K562 (cell line): ENCODE results near the gene C16orf92. TPM values are rescaled to one million over a fixed set of nuclear protein-coding genes. Genes with fewer than 3 reads are reported as not detected.

Experiments
- ARID2 ChIP-seq: fragments of 450-650 bp; IDR thresholded peaks from 2 replicates; pipeline ENCODE4 v1.6.1; 2017; ENCODE audit warnings: antibody characterized with exemption, mild to moderate bottlenecking
- BRF2 ChIP-seq: IDR thresholded peaks from 3 replicates; pipeline ENCODE4 v1.6.1; 2011; ENCODE audit warnings: borderline replicate concordance, mild to moderate bottlenecking; ENCODE audit not compliant: insufficient read length, insufficient read depth
- CBFB ChIP-seq: sonication (generic); formaldehyde crosslinking; IDR thresholded peaks from 2 replicates; pipeline ENCODE4 v1.4.0; 2020; ENCODE audit warnings: mild to moderate bottlenecking, missing genetic modification reagents
- CHD1 ChIP-seq: fragments of 200-600 bp; sonication (generic); IDR thresholded peaks from one replicate; pipeline ENCODE4 v1.6.1; 2012; ENCODE audit warnings: mild to moderate bottlenecking, moderate library complexity, low read length, inconsistent platforms
- CTBP1 ChIP-seq: fragments of 450-650 bp; IDR thresholded peaks from 2 replicates; pipeline ENCODE4 v1.6.1; 2016; ENCODE audit warnings: borderline replicate concordance
- CTCF ChIP-seq, 3 experiments: IDR thresholded peaks in 2 of 3; conservative IDR thresholded peaks in 1 of 3; 2 replicates each; pipeline ENCODE4 v1.5.1; 2011 to 2012; ENCODE audit warnings: low read length in 3 of 3, mild to moderate bottlenecking in 3 of 3, control low read depth in 2 of 3, improper control_type of control experiment in 1 of 3, inconsistent platforms in 1 of 3, low read depth in 1 of 3, mixed read lengths in 1 of 3, moderate library complexity in 1 of 3; ENCODE audit not compliant: insufficient read depth in 2 of 3
- GATAD2A ChIP-seq: fragments of 450-650 bp; IDR thresholded peaks from 2 replicates; pipeline ENCODE4 v1.6.1; 2017
- KLF1 ChIP-seq: fragments of 450-650 bp; IDR thresholded peaks from 2 replicates; pipeline ENCODE4 v1.6.1; 2016; ENCODE audit warnings: missing genetic modification characterization, missing compliant biosample characterization
- NR2C2 ChIP-seq, 2 experiments: fragments of 200-800 bp in 1 of 2; sonication (Bioruptor generic) in 1 of 2; sonication (generic) in 1 of 2; formaldehyde crosslinking in 1 of 2; IDR thresholded peaks; 2 replicates each; pipeline versions ENCODE4 v1.6.1 to v1.8.0; 2016 to 2022; ENCODE audit warnings: mild to moderate bottlenecking in 1 of 2, missing compliant biosample characterization in 1 of 2, missing genetic modification characterization in 1 of 2, missing genetic modification reagents in 1 of 2
- PYGO2 ChIP-seq: fragments of 450-650 bp; IDR thresholded peaks from 2 replicates; pipeline ENCODE4 v1.6.1; 2016; ENCODE audit warnings: mild to moderate bottlenecking, missing genetic modification characterization, moderate library complexity, missing compliant biosample characterization
- REST ChIP-seq, 2 experiments: fragments of 450-650 bp; formaldehyde crosslinking in 1 of 2; IDR thresholded peaks; 2 replicates each; pipeline versions ENCODE4 v1.4.0 to v1.6.1; 2014 to 2020; ENCODE audit warnings: mild to moderate bottlenecking in 2 of 2, borderline replicate concordance in 1 of 2, low read depth in 1 of 2
- STAG1 ChIP-seq: sonication (generic); formaldehyde crosslinking; IDR thresholded peaks from 2 replicates; pipeline ENCODE4 v1.5.0; 2020; ENCODE audit warnings: missing genetic modification reagents, borderline replicate concordance
- YY1 ChIP-seq, 3 experiments: IDR thresholded peaks; 2 replicates each; pipeline ENCODE4 v1.6.1; 2011; ENCODE audit warnings: low read length in 2 of 3, mild to moderate bottlenecking in 2 of 3, moderate library complexity in 2 of 3, borderline replicate concordance in 1 of 3, control low read depth in 1 of 3, low read depth in 1 of 3; ENCODE audit not compliant: insufficient read depth in 3 of 3, insufficient replicate concordance in 2 of 3, control insufficient read depth in 1 of 3, insufficient read length in 1 of 3; ENCODE audit errors: extremely low read depth in 1 of 3
- ZNF175 ChIP-seq: fragments of 200-800 bp; sonication (Bioruptor generic); IDR thresholded peaks from 2 replicates; pipeline ENCODE4 v1.6.1; 2016; ENCODE audit warnings: low read depth, mild to moderate bottlenecking, missing genetic modification characterization, missing compliant biosample characterization
- ZNF311 ChIP-seq: fragments of 250-450 bp; sonication (Bioruptor Pico); IDR thresholded peaks from 2 replicates; pipeline ENCODE4 v1.4.0; 2020; ENCODE audit warnings: mild to moderate bottlenecking, moderate library complexity
- polyA plus RNA-seq, 8 experiments: library from polyadenylated mRNA; depleted of rRNA in 4 of 8; stranded (reverse) in 5 of 8; unstranded in 3 of 8; fragments of >200 nt; fragmentation: Nextera tagmentation in 2 of 8; fragmentation: Illumina TruSeq in 1 of 8; extraction: Ambion mirVana in 2 of 8; extraction: Trizol in 1 of 8; gene quantifications; 2 replicates each; pipeline versions ENCODE4 v1.2.1 to v1.2.3, GENCODE V29; 2011 to 2014; ENCODE audit warnings: inconsistent platforms in 1 of 8, missing spikeins in 1 of 8
- total RNA-seq, 7 experiments: library from RNA; depleted of rRNA in 6 of 7; stranded (reverse); fragments of >200 nt in 6 of 7; fragmentation: Illumina TruSeq in 2 of 7; extraction: Trizol in 2 of 7; gene quantifications; 2 replicates each; pipeline versions ENCODE4 v1.2.1 to v1.2.3, GENCODE V29; 2011 to 2021; ENCODE audit warnings: low replicate concordance in 1 of 7

The C16orf92 gene
- total and polyA plus RNA-seq, 9 of the 15 experiments (the other 6 are each of a cell fraction or from before 2014, with no cell fraction given) = not detected

GRCh38 chr16:30054959-30055553 is 32.1 kb downstream of the C16orf92 start (continued):
- peak; percentile 45; the same call in 1 of the 2 replicates for TF ChIP-seq REST (IDR thresholded peaks at IDR 0.05; ENCODE audit: borderline replicate concordance)
- no peak for TF ChIP-seq REST (CRISPR knock-in tag; IDR thresholded peaks at IDR 0.05; ENCODE audit: low read depth)
- no peak for TF ChIP-seq KLF1 (tag)
- TF ChIP-seq CHD1 = no peak
- TF ChIP-seq ARID2 = no peak
- TF ChIP-seq ZNF175 (CRISPR knock-in tag) = no peak
- no peak for TF ChIP-seq NR2C2 (CRISPR knock-in tag; IDR thresholded peaks at IDR 0.05)
- TF ChIP-seq NR2C2 (tag; IDR thresholded peaks at IDR 0.05) = peak; percentile 37; the same call in 1 of the 2 replicates
- TF ChIP-seq CTBP1 = peak; percentile 55; the same call in 1 of the 2 replicates
- TF ChIP-seq BRF2 = no peak
- TF ChIP-seq CTCF (IDR thresholded peaks at IDR 0.05 in 2 of 3, conservative IDR thresholded peaks at IDR 0.05 in 1 of 3; ENCODE audit: insufficient read depth in 2 of 3, low read depth in 1 of 3, low read length in 3 of 3) = peak; percentile 82 to 90 (median 85)
- TF ChIP-seq STAG1 = peak; percentile 63; the same call in 1 of the 2 replicates
- TF ChIP-seq CBFB (CRISPR knock-in tag) = no peak
- TF ChIP-seq PYGO2 (tag) = no peak
- TF ChIP-seq YY1 (IDR thresholded peaks at IDR 0.05; ENCODE audit: borderline replicate concordance in 1 of 3, control insufficient read depth in 1 of 3, extremely low read depth in 1 of 3, insufficient read depth in 3 of 3, insufficient read length in 1 of 3, insufficient replicate concordance in 2 of 3, low read depth in 1 of 3, low read length in 2 of 3) = no peak
- TF ChIP-seq ZNF311 (CRISPR knock-in tag) = no peak
- 0 out of 2 replicates have a peak, but pooled peaks have one; percentile 56 for TF ChIP-seq GATAD2A
